Measurements from ENCODE around the gene RABL6.

RABL6 gene

GRCh38 chr9:136823136-136824046, 15.6 kb downstream of the RABL6 start:
- H3K27ac ChIP-seq (replicated peaks) = no peak overlapping the region
- TF ChIP-seq REST (IDR thresholded peaks at IDR 0.05; ENCODE audit: insufficient replicate concordance, low read depth) (no peak), SPI1 (IDR thresholded peaks at IDR 0.05; ENCODE audit: borderline replicate concordance, low read depth) (no peak), GABPA (IDR thresholded peaks at IDR 0.05; ENCODE audit: low read depth) (no peak), CTCF (IDR thresholded peaks at IDR 0.05; ENCODE audit: insufficient read depth, low read length) (no peak), POLR2AphosphoS5 (IDR thresholded peaks at IDR 0.05; ENCODE audit: low read depth) (no peak)
- H3K4me3 ChIP-seq (replicated peaks; ENCODE audit: insufficient read depth, low read length) = no peak overlapping the region
- no peaks in the 10 kb centered on the region for H3K27me3 ChIP-seq (ENCODE audit: insufficient read depth, poor library complexity, severe bottlenecking)
- no peak for DNase-seq (ENCODE audit: low read depth in 1 of 2, low spot score in 1 of 2)

- DNase-seq (ENCODE audit: low read depth in 1 of 2, low spot score in 1 of 2) = no peak
- no peak overlapping the region for H3K27ac ChIP-seq (replicated peaks)
Measured at GRCh38 chr9:136824496-136825225, 16.9 kb downstream of the RABL6 start.

More at GRCh38 chr9:136824496-136825225, 16.9 kb downstream of the RABL6 start:
- H3K4me3 ChIP-seq (replicated peaks; ENCODE audit: insufficient read depth, low read length) = no peak overlapping the region
- no peaks in the 10 kb centered on the region for H3K27me3 ChIP-seq (ENCODE audit: insufficient read depth, poor library complexity, severe bottlenecking)
- no peak for TF ChIP-seq CTCF (IDR thresholded peaks at IDR 0.05; ENCODE audit: insufficient read depth, low read length)
- no peak for TF ChIP-seq GABPA (IDR thresholded peaks at IDR 0.05; ENCODE audit: low read depth)
- no peak for TF ChIP-seq POLR2AphosphoS5 (IDR thresholded peaks at IDR 0.05; ENCODE audit: low read depth)
- TF ChIP-seq REST (IDR thresholded peaks at IDR 0.05; ENCODE audit: insufficient replicate concordance, low read depth) = no peak
- TF ChIP-seq SPI1 (IDR thresholded peaks at IDR 0.05; ENCODE audit: borderline replicate concordance, low read depth) = no peak
